Naive B cell (primary cell): ENCODE results near the gene ARHGDIB. TPM values are rescaled to one million over a fixed set of nuclear protein-coding genes. Genes with fewer than 3 reads are reported as not detected.

Experiments
- ATAC-seq, 2 donors: fragments of 150-1000 bp; cut with Tn5 transposase; 2 replicates each; pipeline ENCODE4 v1.10.0; 2021; ENCODE audit warnings: low read depth in 2 of 2, mild to moderate bottlenecking in 2 of 2, moderate library complexity in 2 of 2
- DNase-seq: peaks from one replicate; pipeline ENCODE4 v3.0.0; 2022
- H3K27ac Mint-ChIP-seq, 6 donors: one replicate each; pipeline ENCODE4 v1.8.0; 2020 to 2022; ENCODE audit warnings: mild to moderate bottlenecking in 6 of 6, mixed read lengths in 6 of 6, moderate library complexity in 5 of 6, inconsistent platforms in 2 of 6
- H3K27me3 Mint-ChIP-seq, 3 donors: one replicate each; pipeline ENCODE4 v1.8.0; 2021 to 2022; ENCODE audit warnings: mixed read lengths in 3 of 3, mild to moderate bottlenecking in 1 of 3
- H3K36me3 Mint-ChIP-seq, 2 donors: one replicate each; pipeline ENCODE4 v1.8.0; 2020 to 2022; ENCODE audit warnings: mixed read lengths in 2 of 2, inconsistent platforms in 1 of 2, mild to moderate bottlenecking in 1 of 2
- H3K4me1 Mint-ChIP-seq, 3 donors: one replicate each; pipeline ENCODE4 v1.8.0; 2020 to 2022; ENCODE audit warnings: mixed read lengths in 3 of 3, inconsistent platforms in 1 of 3, mild to moderate bottlenecking in 1 of 3, moderate library complexity in 1 of 3
- H3K4me3 Mint-ChIP-seq, 8 donors: one replicate each; pipeline ENCODE4 v1.8.0; 2020 to 2022; ENCODE audit warnings: mild to moderate bottlenecking in 8 of 8, mixed read lengths in 8 of 8, moderate library complexity in 8 of 8, inconsistent platforms in 2 of 8
- H3K9me3 Mint-ChIP-seq, 7 donors: one replicate each; pipeline ENCODE4 v1.8.0; 2020 to 2022; ENCODE audit warnings: mixed read lengths in 7 of 7, mild to moderate bottlenecking in 5 of 7, inconsistent platforms in 2 of 7, moderate library complexity in 1 of 7
- polyA plus RNA-seq, 6 donors: library from polyadenylated mRNA; unstranded; fragments of 300-500 nt; fragmentation: Illumina TruSeq; gene quantifications; one replicate each; pipeline ENCODE4 v1.2.3, GENCODE V29; 2021; ENCODE audit warnings: low read depth in 6 of 6

Gene ARHGDIB
- polyA plus RNA-seq, 6 donors from 2014 or later: 2,706 to 4,844 (median 2,864) TPM

DNA sequence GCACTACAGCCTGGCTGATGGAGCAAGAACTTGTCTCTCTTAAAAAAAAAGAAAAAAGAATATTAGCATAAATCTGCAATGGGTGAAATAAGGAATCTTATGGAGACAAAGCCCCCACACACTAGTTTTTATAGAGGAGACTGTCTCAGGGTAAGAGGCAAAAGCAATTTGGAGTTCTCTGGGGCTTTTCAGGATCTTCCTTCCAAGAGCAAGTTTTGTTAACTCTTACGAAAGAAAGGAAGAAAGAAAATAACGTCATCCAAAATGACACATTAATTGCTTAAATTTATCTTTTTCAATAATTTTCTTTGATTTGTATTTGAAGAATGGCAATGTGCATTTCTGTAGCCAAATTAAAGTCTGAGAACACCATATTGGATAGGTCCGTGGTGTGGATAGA is 15.3 kb upstream of the ARHGDIB start:
- Mint-ChIP-seq H3K9me3 (no peaks in the 10 kb centered on the region), H3K27ac (no peak overlapping the region), H3K27me3 (no peaks in the 10 kb centered on the region), H3K4me3 (no peak overlapping the region), H3K36me3 (no peaks in the 10 kb centered on the region), H3K4me1 (peaks cover 30 to 50% (median 31%) of the 10 kb centered on the region in 3 donors)
- ATAC-seq (no peak), DNase-seq (no peak)

- H3K27me3 Mint-ChIP-seq: no peaks in the 10 kb centered on the region
- no peak for ATAC-seq
These were observed 14.1 kb upstream of the ARHGDIB start for GRCh38 chr12:14975457-14975856.

GRCh38 chr12:14974633-14975032 is 13.2 kb upstream of the ARHGDIB start:
- Mint-ChIP-seq H3K4me1 (peaks cover 9 to 36% (median 12%) of the 10 kb centered on the region in 3 donors), H3K27me3 (no peaks in the 10 kb centered on the region), H3K36me3 (no peaks in the 10 kb centered on the region), H3K27ac (no peak overlapping the region), H3K4me3 (no peak overlapping the region), H3K9me3 (no peaks in the 10 kb centered on the region)
- no peak for ATAC-seq
- DNase-seq: no peak

More at GRCh38 chr12:14975457-14975856, 14.1 kb upstream of the ARHGDIB start:
- H3K36me3 Mint-ChIP-seq: no peaks in the 10 kb centered on the region
- H3K4me3 Mint-ChIP-seq: no peak overlapping the region
- no peak overlapping the region for H3K27ac Mint-ChIP-seq
- no peaks in the 10 kb centered on the region for H3K9me3 Mint-ChIP-seq
- peaks cover 18 to 38% (median 19%) of the 10 kb centered on the region in 3 donors for H3K4me1 Mint-ChIP-seq
- no peak for DNase-seq

DNA sequence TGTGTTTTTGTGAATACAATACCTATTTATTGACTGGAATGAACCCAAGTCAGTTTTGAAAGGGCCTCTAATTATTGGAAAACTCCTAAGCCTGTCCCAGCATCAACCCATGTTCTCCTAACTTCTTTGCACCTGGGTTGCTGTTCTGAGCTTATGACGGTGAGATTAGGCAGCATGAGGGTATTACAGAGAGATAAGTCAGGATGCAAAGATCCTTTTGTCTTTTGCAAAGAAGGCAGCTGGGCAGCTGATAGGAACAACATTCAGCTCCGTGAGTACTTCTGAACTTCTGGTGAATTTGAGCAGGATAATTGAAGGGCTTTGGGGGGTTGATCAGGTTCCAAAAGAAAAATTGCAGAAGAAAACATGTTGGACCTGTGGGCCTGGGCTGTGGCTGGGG is 11.4 kb upstream of the ARHGDIB start, which contains the start of gene PDE6H:
Gene PDE6H, plus strand, starts transcription at position 227 of the 400 bp plus-strand sequence. CDS start 4,971 bp downstream, outside the sequence.
- Mint-ChIP-seq H3K9me3 (no peaks in the 10 kb centered on the region), H3K4me1 (peaks cover 0 to 28% (median 9%) of the 10 kb centered on the region in 3 donors), H3K36me3 (no peaks in the 10 kb centered on the region), H3K27ac (peak within 1 kb of the TSS in 1 of 6 donors; percentile 12), H3K4me3 (no peak within 1 kb of the TSS), H3K27me3 (no peaks in the 10 kb centered on the region)
- ATAC-seq (no peak), DNase-seq (no peak)

- no peaks in the 10 kb centered on the region for H3K27me3 Mint-ChIP-seq
- ATAC-seq (no peak), DNase-seq (no peak)
- no peaks in the 10 kb centered on the region for H3K9me3 Mint-ChIP-seq
- peaks cover 0 to 32% (median 12%) of the 10 kb centered on the region in 3 donors for H3K4me1 Mint-ChIP-seq
- H3K27ac Mint-ChIP-seq: peak overlapping the region in 1 of 6 donors; percentile 83
- no peaks in the 10 kb centered on the region for H3K36me3 Mint-ChIP-seq
- no peak overlapping the region for H3K4me3 Mint-ChIP-seq
These were observed 9.1 kb upstream of the ARHGDIB start for GRCh38 chr12:14970473-14970872.

DNA sequence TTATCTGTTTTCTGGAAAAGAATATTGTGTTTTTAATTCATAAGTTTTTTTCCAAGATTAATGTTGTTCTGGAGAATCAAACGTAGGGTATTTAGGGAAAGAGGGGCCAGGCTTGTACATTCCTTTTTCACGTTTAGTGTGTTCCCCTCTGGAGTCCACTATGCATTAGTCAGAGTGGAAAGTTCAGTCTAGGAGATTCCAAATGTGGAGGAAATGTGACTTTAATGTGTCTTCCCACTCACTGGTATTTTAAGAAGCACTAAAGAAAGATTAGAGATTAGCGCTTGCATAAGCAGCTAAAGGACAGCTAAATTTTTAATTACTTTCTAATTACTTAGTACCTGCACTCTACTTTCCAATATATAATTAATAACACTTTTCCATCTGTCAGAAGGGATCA is 7.1 kb upstream of the ARHGDIB start:
- H3K4me1 Mint-ChIP-seq: peaks cover 6 to 32% (median 6%) of the 10 kb centered on the region in 3 donors

GRCh38 chr12:14965221-14965620 is 3.8 kb upstream of the ARHGDIB start:
- Mint-ChIP-seq H3K27me3 (no peaks in the 10 kb centered on the region), H3K4me1 (peaks cover 20 to 41% (median 22%) of the 10 kb centered on the region in 3 donors), H3K9me3 (no peaks in the 10 kb centered on the region), H3K4me3 (peak overlapping the region in 1 of 8 donors; percentile 31), H3K36me3 (no peaks in the 10 kb centered on the region), H3K27ac (peak overlapping the region in 4 of 6 donors; percentile 58 to 94 (median 67))
- no peak for ATAC-seq
- no peak for DNase-seq

More for the DNA sequence above, 7.1 kb upstream of the ARHGDIB start:
- ATAC-seq (no peak), DNase-seq (no peak)
- peak overlapping the region in 1 of 6 donors; percentile 47 for H3K27ac Mint-ChIP-seq
- H3K4me3 Mint-ChIP-seq: no peak overlapping the region
- H3K36me3 Mint-ChIP-seq: no peaks in the 10 kb centered on the region
- H3K9me3 Mint-ChIP-seq: no peaks in the 10 kb centered on the region
- H3K27me3 Mint-ChIP-seq: no peaks in the 10 kb centered on the region

DNA sequence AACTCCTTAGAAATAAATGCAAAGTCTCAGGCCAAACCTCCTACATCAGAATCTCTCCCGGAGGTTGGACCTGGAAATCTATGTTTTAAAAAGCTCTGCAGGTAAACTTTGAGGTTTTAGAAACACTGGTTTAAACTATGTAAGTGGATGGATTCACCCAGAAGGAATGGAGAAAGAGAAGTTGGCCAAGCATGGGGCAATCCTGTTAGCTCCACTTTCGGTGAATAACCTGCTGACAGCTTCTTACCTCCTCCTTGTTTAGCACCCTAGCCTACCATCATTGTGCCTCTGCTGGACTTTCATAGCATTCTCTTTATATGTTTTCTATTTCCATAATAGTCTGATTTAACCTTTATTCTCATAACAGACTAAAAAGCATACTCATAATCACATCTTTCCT is 3.0 kb upstream of the ARHGDIB start:
- Mint-ChIP-seq H3K4me1 (peaks cover 27 to 40% (median 27%) of the 10 kb centered on the region in 3 donors), H3K4me3 (no peak overlapping the region), H3K27me3 (no peaks in the 10 kb centered on the region), H3K27ac (peak overlapping the region in 4 of 6 donors; percentile 18 to 94 (median 74)), H3K9me3 (no peaks in the 10 kb centered on the region), H3K36me3 (peaks cover 0 to 3% of the 10 kb centered on the region in 2 donors)
- DNase-seq (no peak), ATAC-seq (no peak)

GRCh38 chr12:14963520-14963919 is 2.1 kb upstream of the ARHGDIB start:
- peaks cover 0 to 12% of the 10 kb centered on the region in 2 donors for H3K36me3 Mint-ChIP-seq
- no peaks in the 10 kb centered on the region for H3K27me3 Mint-ChIP-seq
- ATAC-seq (no peak), DNase-seq (no peak)
- peaks cover 34 to 49% (median 36%) of the 10 kb centered on the region in 3 donors for H3K4me1 Mint-ChIP-seq
- peak overlapping the region in 1 of 8 donors; percentile 26 for H3K4me3 Mint-ChIP-seq
- H3K9me3 Mint-ChIP-seq: no peaks in the 10 kb centered on the region
- peak overlapping the region; percentile 40 to 99 (median 94) for H3K27ac Mint-ChIP-seq

DNA sequence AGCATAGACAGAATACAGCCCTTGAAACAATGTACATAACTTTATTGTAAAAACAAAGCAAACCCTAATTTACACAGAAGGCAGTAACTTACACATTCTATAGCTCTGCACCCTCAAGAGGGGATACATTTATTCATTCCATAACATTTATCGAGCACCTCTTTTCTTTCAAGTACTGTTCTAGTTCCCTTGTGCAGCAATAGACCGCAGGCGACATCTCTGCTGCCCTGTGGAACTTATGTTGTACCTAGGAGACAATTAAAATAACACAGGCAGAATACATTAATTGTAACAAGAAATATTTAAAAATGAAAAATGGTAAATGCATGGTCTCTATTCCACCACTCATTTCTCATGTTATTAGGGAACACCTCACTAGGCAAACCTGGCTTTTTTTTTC is 1.4 kb upstream of the ARHGDIB start:
- Mint-ChIP-seq H3K9me3 (no peaks in the 10 kb centered on the region), H3K27me3 (no peaks in the 10 kb centered on the region), H3K4me3 (peak overlapping the region in 2 of 8 donors; percentile 19 to 96), H3K36me3 (peaks cover 0 to 13% of the 10 kb centered on the region in 2 donors), H3K27ac (peak overlapping the region; percentile 94 to 99 (median 98)), H3K4me1 (peaks cover 38 to 55% (median 43%) of the 10 kb centered on the region in 3 donors)
- ATAC-seq: no peak
- no peak for DNase-seq

GRCh38 chr12:14962153-14962539 is 745 bp upstream of the ARHGDIB start:
- Mint-ChIP-seq H3K4me1 (peaks cover 43 to 61% (median 50%) of the 10 kb centered on the region in 3 donors), H3K27ac (peak overlapping the region; percentile 94 to 99 (median 98)), H3K9me3 (no peaks in the 10 kb centered on the region), H3K27me3 (no peaks in the 10 kb centered on the region), H3K4me3 (peak overlapping the region; percentile 93 to 100 (median 99)), H3K36me3 (peaks cover 0 to 13% of the 10 kb centered on the region in 2 donors)
- DNase-seq: no peak
- no peak for ATAC-seq

- Mint-ChIP-seq H3K4me3 (peak overlapping the region; percentile 93 to 100 (median 99)), H3K36me3 (peaks cover 0 to 13% of the 10 kb centered on the region in 2 donors), H3K27me3 (no peaks in the 10 kb centered on the region), H3K9me3 (no peaks in the 10 kb centered on the region), H3K27ac (peak overlapping the region; percentile 94 to 99 (median 98)), H3K4me1 (peaks cover 55 to 73% (median 63%) of the 10 kb centered on the region in 3 donors)
- ATAC-seq (peak; percentile 55 to 59), DNase-seq (no peak)
These were observed 594 bp downstream of the ARHGDIB start for GRCh38 chr12:14960548-14961465.

DNA sequence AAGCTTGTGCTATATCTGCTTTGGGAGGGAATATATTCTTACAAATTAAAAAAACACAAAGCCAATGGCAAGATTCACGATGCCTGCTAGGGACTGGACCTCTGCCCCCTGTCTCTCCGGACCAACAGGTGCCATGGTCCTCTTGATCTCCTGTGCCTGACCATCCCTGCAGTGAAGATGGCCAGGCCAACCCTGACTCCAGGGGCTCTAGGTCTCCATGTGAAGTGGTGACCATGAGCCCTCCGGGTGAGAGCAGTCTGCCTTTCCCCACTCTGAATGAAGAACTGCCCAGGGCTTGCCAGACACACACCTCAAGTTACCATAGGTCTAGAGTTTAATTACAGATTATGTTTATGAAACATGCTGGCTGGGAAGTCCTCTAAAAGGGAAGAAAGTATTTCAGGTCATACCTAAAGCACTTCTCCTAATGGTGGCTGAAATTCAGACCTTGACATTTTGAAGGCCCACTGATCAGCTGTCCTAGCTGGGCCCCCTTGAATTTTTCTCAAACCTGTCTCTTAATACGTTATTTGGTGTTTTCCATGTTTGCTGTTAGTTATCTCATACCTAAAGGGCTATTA is 1.4 kb downstream of the ARHGDIB start:
- Mint-ChIP-seq H3K4me3 (peak overlapping the region; percentile 93 to 100 (median 99)), H3K4me1 (peaks cover 51 to 68% (median 63%) of the 10 kb centered on the region in 3 donors), H3K27me3 (no peaks in the 10 kb centered on the region), H3K27ac (peak overlapping the region; percentile 94 to 99 (median 98)), H3K36me3 (peaks cover 0 to 13% of the 10 kb centered on the region in 2 donors), H3K9me3 (no peaks in the 10 kb centered on the region)
- ATAC-seq: no peak
- DNase-seq: no peak
